ENCODE measurements around the gene MARVELD1. TPM values are rescaled to one million over a fixed set of nuclear protein-coding genes. Genes with fewer than 3 reads are reported as not detected.
"Not testable (repeated sequence)": the region's sequence is repeated elsewhere in the genome, so short reads cannot be mapped to it uniquely, and the experiment has no call there.

MARVELD1 gene
- total RNA-seq, 1 donor from 2014 or later: 143 TPM

DNA sequence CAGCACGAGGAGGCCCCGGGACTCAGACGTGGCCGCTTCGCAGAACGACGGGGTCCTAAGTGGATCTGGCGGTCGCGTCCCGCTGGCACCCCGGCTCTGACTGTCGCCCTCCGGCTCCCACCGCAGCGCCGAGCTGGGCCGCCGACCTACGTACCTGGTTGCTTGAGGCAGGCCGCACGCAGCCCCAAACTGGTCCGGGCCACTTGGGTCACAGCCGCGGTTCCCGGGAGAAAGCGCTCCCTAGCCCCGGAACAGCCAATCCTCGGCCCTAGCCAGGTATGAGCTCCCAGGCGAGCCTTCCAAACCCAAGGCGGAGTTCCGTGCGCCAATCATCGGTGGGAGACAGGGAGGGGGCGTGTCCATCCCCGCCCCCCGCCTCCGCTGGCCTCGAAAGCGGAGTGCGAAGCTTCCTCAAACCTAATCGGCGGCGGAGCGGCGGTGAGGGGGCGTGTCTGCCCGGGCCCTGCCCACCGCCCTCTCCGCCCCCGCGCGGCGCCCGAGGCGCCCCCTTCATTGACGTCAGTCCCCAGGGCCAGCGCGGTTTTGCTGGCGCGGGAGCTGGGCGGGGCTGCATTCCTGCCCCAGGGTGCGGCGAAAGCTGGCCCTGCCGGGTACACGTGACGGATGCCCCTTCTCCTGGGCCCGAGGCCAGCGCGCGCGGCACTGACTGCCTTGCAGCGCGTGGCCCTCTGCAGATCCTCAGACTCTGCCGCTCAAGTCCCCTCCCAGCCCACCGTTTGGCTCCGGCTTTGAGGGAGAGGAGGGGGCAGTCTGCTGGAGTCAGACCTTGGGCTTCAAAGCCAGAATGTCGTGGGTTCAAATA is 26.4 kb upstream of the MARVELD1 start, which contains the start of gene AVPI1:
Gene AVPI1, minus strand, starts transcription at position 280 of the 823 bp plus-strand sequence. CDS start 7,336 bp downstream, outside the sequence.
- peak within 1 kb of the TSS; percentile 77 for H3K4me3 Mint-ChIP-seq (ENCODE audit: unreplicated experiment)
- DNase-seq (ENCODE audit: low spot score): peak; percentile 99
- no peaks in the 10 kb centered on the region for H3K27me3 Mint-ChIP-seq (ENCODE audit: low read depth)
- no peaks in the 10 kb centered on the region for H3K9me3 Mint-ChIP-seq (ENCODE audit: low read depth)
- no peaks in the 10 kb centered on the region for H3K36me3 Mint-ChIP-seq (ENCODE audit: low read depth)
- TF ChIP-seq, protein P1, sequence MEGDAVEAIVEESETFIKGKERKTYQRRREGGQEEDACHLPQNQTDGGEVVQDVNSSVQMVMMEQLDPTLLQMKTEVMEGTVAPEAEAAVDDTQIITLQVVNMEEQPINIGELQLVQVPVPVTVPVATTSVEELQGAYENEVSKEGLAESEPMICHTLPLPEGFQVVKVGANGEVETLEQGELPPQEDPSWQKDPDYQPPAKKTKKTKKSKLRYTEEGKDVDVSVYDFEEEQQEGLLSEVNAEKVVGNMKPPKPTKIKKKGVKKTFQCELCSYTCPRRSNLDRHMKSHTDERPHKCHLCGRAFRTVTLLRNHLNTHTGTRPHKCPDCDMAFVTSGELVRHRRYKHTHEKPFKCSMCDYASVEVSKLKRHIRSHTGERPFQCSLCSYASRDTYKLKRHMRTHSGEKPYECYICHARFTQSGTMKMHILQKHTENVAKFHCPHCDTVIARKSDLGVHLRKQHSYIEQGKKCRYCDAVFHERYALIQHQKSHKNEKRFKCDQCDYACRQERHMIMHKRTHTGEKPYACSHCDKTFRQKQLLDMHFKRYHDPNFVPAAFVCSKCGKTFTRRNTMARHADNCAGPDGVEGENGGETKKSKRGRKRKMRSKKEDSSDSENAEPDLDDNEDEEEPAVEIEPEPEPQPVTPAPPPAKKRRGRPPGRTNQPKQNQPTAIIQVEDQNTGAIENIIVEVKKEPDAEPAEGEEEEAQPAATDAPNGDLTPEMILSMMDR (IDR thresholded peaks at IDR 0.05): no peak
- peak within 1 kb of the TSS; percentile 94 for H3K27ac Mint-ChIP-seq (ENCODE audit: unreplicated experiment)
- H3K4me1 Mint-ChIP-seq (ENCODE audit: low read depth): peaks cover 55% of the 10 kb centered on the region

DNA sequence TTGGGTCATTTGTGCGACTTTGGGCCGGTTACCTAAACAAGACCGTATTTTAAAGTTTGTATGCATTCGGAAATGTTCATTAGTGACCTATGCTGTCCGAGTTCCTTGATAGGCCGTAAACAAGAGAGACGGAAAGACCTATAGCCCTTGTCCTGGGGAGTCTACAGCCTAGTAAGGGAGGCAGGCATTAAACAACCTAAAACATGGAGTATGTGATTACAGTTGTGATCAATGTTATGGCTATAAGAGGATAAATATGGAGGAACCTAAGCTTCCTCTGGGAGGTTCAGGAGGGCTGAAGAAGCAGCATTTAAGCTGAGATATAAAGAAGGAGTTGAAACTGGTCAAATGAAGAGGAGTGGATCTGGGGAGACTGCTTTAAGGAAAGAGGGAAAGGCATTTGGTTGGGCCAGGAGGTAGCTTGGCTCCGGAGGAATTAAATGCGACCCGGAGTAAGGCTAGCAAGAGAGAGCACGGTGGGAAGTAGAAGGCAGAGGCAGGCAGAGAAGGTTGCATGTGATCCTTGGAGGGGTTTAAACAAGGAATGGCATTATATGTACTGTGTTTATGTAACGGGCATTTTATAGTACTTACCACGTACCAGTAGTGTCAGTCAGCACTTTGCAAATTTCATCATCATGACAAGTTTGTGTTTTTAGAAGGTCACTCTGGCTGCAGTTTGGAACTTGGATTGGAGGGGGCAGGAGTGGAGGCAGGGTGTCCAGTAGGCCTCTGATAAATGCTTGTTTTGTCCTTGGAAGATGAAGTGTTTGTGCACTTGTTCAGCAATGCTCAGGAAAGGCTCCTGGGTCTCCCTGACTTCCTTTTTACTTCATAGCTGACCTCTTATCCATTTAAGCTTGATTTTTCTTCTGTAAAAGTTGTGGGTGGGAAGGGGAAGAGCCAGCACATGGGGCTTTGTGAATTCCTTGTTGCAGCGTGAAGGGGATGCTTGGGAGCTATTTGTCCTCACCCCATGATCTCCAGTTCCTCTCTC is 25.4 kb upstream of the MARVELD1 start:
- H3K4me3 Mint-ChIP-seq (ENCODE audit: unreplicated experiment): peak overlapping the region; percentile 77
- no peaks in the 10 kb centered on the region for H3K27me3 Mint-ChIP-seq (ENCODE audit: low read depth)
- peaks cover 55% of the 10 kb centered on the region for H3K4me1 Mint-ChIP-seq (ENCODE audit: low read depth)
- no peak for DNase-seq (ENCODE audit: low spot score)
- H3K36me3 Mint-ChIP-seq (ENCODE audit: low read depth): no peaks in the 10 kb centered on the region
- peak overlapping the region; percentile 94 for H3K27ac Mint-ChIP-seq (ENCODE audit: unreplicated experiment)
- TF ChIP-seq, protein P1 (IDR thresholded peaks at IDR 0.05): no peak
- H3K9me3 Mint-ChIP-seq (ENCODE audit: low read depth): peaks cover 3% of the 10 kb centered on the region

DNA sequence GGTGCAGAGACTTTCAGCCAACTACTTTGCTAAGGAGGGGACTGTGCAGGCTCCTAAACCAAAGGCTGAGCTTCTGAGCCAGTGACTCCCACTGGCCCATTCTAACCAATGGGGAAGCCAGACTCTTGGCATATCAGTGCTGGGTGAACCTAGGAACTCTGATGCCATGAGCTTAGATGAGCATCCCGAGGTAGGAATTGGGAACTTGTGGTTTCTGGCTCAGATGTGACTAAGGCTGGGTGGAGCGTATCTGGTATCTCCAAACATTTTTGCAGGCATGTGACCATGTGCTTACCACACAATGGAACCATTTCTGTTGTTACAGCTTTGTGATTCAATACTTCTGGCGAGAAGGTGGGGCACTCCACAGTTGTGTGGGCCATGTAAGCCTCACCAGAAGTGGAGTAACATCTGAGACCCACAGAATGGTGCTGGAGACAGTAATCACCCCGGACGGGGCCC is 23.9 kb upstream of the MARVELD1 start:
- DNase-seq (ENCODE audit: low spot score): peak; percentile 36
- Mint-ChIP-seq H3K9me3 (ENCODE audit: low read depth) (peaks cover 3% of the 10 kb centered on the region), H3K4me3 (ENCODE audit: unreplicated experiment) (no peak overlapping the region), H3K27me3 (ENCODE audit: low read depth) (no peaks in the 10 kb centered on the region), H3K27ac (ENCODE audit: unreplicated experiment) (peak overlapping the region; percentile 45), H3K36me3 (ENCODE audit: low read depth) (no peaks in the 10 kb centered on the region), H3K4me1 (ENCODE audit: low read depth) (peaks cover 42% of the 10 kb centered on the region)
- TF ChIP-seq, protein P1 (IDR thresholded peaks at IDR 0.05): no peak

DNA sequence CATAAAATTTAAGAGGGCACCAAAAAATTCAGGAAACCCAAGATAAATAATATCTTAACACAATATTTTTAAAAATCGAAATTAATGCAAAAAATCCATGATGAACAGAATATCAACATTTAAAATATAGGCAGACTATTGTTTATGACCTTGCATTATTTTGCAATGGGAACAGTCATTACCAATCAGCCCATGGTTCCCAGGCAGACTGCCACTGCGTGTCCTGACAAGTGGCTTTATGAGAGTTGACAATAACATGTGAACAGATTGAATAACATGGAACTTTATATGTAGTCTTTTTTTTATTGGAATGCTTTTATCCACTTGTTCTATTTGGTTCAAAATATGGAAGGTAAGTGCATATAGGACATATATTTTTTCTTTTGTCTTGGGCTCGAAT is 23.4 kb upstream of the MARVELD1 start:
- Mint-ChIP-seq H3K4me3 (ENCODE audit: unreplicated experiment) (no peak overlapping the region), H3K27me3 (ENCODE audit: low read depth) (no peaks in the 10 kb centered on the region), H3K4me1 (ENCODE audit: low read depth) (peaks cover 37% of the 10 kb centered on the region), H3K9me3 (ENCODE audit: low read depth) (peaks cover 3% of the 10 kb centered on the region), H3K36me3 (ENCODE audit: low read depth) (no peaks in the 10 kb centered on the region), H3K27ac (ENCODE audit: unreplicated experiment) (peak overlapping the region; percentile 43)
- no peak for DNase-seq (ENCODE audit: low spot score)
- TF ChIP-seq, protein P1 (IDR thresholded peaks at IDR 0.05): no peak

DNA sequence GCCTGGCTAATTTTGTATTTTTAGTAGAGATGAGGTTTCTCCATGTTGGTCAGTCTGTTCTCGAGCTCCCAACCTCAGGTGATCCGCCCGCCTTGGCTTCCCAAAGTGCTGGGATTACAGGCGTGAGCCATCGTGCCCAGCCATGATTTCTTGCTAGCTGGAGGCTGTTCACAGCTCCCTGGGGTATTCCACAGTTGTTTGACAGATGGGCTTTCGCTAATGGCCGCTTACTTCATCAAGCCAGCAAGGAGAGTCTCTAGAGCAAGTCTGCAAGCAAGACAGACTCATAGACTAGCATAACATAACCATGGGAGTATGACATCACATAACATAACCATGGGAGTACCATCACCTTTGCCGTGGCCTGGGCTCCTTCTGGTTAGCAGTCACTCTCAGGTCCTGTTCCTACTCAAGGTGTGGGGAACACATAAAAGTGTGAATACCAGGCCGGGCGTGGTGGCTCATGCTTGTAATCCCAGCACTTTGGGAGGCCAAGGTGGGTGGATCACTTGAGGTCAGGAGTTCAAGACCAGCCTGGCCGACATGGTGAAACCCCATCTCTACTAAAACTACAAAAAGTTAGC is 15.4 kb upstream of the MARVELD1 start:
- not testable (repeated sequence) for DNase-seq (ENCODE audit: low spot score); H3K27ac Mint-ChIP-seq (ENCODE audit: unreplicated experiment); H3K9me3 Mint-ChIP-seq (ENCODE audit: low read depth); H3K27me3 Mint-ChIP-seq (ENCODE audit: low read depth); H3K4me3 Mint-ChIP-seq (ENCODE audit: unreplicated experiment); H3K36me3 Mint-ChIP-seq (ENCODE audit: low read depth); H3K4me1 Mint-ChIP-seq (ENCODE audit: low read depth)

All from chondrocyte (in vitro differentiated cells).